Stimulated activated naive CD8-positive, alpha-beta T cell treated with anti-CD3 and anti-CD28 coated beads, Interleukin-15, Interleukin-2, amounts not matched to agents 100 ng/mL and 50 ng/mL, for 24 hours (primary cell): ENCODE measurements around the gene RPL13A.

ENCODE experiments used
- H3K27ac Mint-ChIP-seq: one replicate; pipeline ENCODE4 v1.8.0; 2021; ENCODE audit warnings: mild to moderate bottlenecking, mixed read lengths
- H3K27me3 Mint-ChIP-seq: one replicate; pipeline ENCODE4 v1.8.0; 2021; ENCODE audit warnings: mixed read lengths
- H3K36me3 Mint-ChIP-seq: one replicate; pipeline ENCODE4 v1.8.0; 2021; ENCODE audit warnings: low read depth, mixed read lengths
- H3K4me1 Mint-ChIP-seq: one replicate; pipeline ENCODE4 v1.8.0; 2021; ENCODE audit warnings: low read depth, mixed read lengths
- H3K4me3 Mint-ChIP-seq: one replicate; pipeline ENCODE4 v1.8.0; 2021; ENCODE audit warnings: mild to moderate bottlenecking, mixed read lengths
- H3K9me3 Mint-ChIP-seq: one replicate; pipeline ENCODE4 v1.8.0; 2021; ENCODE audit warnings: mixed read lengths

RPL13A gene

GRCh38 chr19:49502866-49503581, 15.6 kb downstream of the RPL13A start:
- no peak overlapping the region for H3K4me3 Mint-ChIP-seq

GRCh38 chr19:49503582-49503962, 16.2 kb downstream of the RPL13A start:
- peaks cover 34% of the 10 kb centered on the region for H3K4me1 Mint-ChIP-seq
- no peak overlapping the region for H3K27ac Mint-ChIP-seq
- no peaks in the 10 kb centered on the region for H3K9me3 Mint-ChIP-seq
- no peak overlapping the region for H3K4me3 Mint-ChIP-seq
- peaks cover 19% of the 10 kb centered on the region for H3K36me3 Mint-ChIP-seq
- H3K27me3 Mint-ChIP-seq = no peaks in the 10 kb centered on the region

More at GRCh38 chr19:49502866-49503581, 15.6 kb downstream of the RPL13A start:
- Mint-ChIP-seq H3K9me3 (no peaks in the 10 kb centered on the region), H3K27ac (no peak overlapping the region), H3K4me1 (peaks cover 38% of the 10 kb centered on the region), H3K36me3 (peaks cover 24% of the 10 kb centered on the region), H3K27me3 (no peaks in the 10 kb centered on the region)

GRCh38 chr19:49506575-49507105, 19.2 kb downstream of the RPL13A start:
- Mint-ChIP-seq H3K4me1 (peaks cover 11% of the 10 kb centered on the region), H3K27me3 (no peaks in the 10 kb centered on the region), H3K36me3 (no peaks in the 10 kb centered on the region), H3K9me3 (no peaks in the 10 kb centered on the region), H3K4me3 (no peak overlapping the region), H3K27ac (no peak overlapping the region)

GRCh38 chr19:49507803-49508494, 20.5 kb downstream of the RPL13A start:
- no peaks in the 10 kb centered on the region for H3K36me3 Mint-ChIP-seq
- no peaks in the 10 kb centered on the region for H3K27me3 Mint-ChIP-seq
- no peak overlapping the region for H3K4me3 Mint-ChIP-seq
- peak overlapping the region; percentile 45 for H3K27ac Mint-ChIP-seq
- peaks cover 15% of the 10 kb centered on the region for H3K4me1 Mint-ChIP-seq
- no peaks in the 10 kb centered on the region for H3K9me3 Mint-ChIP-seq

- Mint-ChIP-seq H3K36me3 (no peaks in the 10 kb centered on the region), H3K4me3 (peak overlapping the region; percentile 86), H3K9me3 (no peaks in the 10 kb centered on the region), H3K27ac (peak overlapping the region; percentile 71), H3K27me3 (no peaks in the 10 kb centered on the region), H3K4me1 (peaks cover 22% of the 10 kb centered on the region)
These were observed 25.8 kb downstream of the RPL13A start for GRCh38 chr19:49512970-49513745.

- no peaks in the 10 kb centered on the region for H3K27me3 Mint-ChIP-seq
- no peaks in the 10 kb centered on the region for H3K36me3 Mint-ChIP-seq
- H3K27ac Mint-ChIP-seq = peak overlapping the region; percentile 71
- peaks cover 22% of the 10 kb centered on the region for H3K4me1 Mint-ChIP-seq
- peak overlapping the region; percentile 86 for H3K4me3 Mint-ChIP-seq
- H3K9me3 Mint-ChIP-seq = no peaks in the 10 kb centered on the region
These were observed 26.3 kb downstream of the RPL13A start for GRCh38 chr19:49513746-49514118.

GRCh38 chr19:49514151-49514550, 26.7 kb downstream of the RPL13A start:
- H3K4me1 Mint-ChIP-seq = peaks cover 22% of the 10 kb centered on the region
- peak overlapping the region; percentile 86 for H3K4me3 Mint-ChIP-seq
- no peaks in the 10 kb centered on the region for H3K9me3 Mint-ChIP-seq
- no peak overlapping the region for H3K27ac Mint-ChIP-seq
- H3K27me3 Mint-ChIP-seq = no peaks in the 10 kb centered on the region
- H3K36me3 Mint-ChIP-seq = no peaks in the 10 kb centered on the region

- Mint-ChIP-seq H3K27ac (no peak overlapping the region), H3K27me3 (no peaks in the 10 kb centered on the region), H3K9me3 (no peaks in the 10 kb centered on the region), H3K36me3 (no peaks in the 10 kb centered on the region), H3K4me1 (peaks cover 22% of the 10 kb centered on the region), H3K4me3 (no peak overlapping the region)
These were observed 28.4 kb downstream of the RPL13A start for GRCh38 chr19:49515767-49516166.

- no peak overlapping the region for H3K4me3 Mint-ChIP-seq
- H3K36me3 Mint-ChIP-seq = no peaks in the 10 kb centered on the region
- no peaks in the 10 kb centered on the region for H3K27me3 Mint-ChIP-seq
- no peak overlapping the region for H3K27ac Mint-ChIP-seq
- no peaks in the 10 kb centered on the region for H3K9me3 Mint-ChIP-seq
- peaks cover 7% of the 10 kb centered on the region for H3K4me1 Mint-ChIP-seq
These were observed 30.6 kb downstream of the RPL13A start for GRCh38 chr19:49518033-49518432.

- Mint-ChIP-seq H3K4me3 (no peak overlapping the region), H3K4me1 (no peaks in the 10 kb centered on the region), H3K27me3 (no peaks in the 10 kb centered on the region), H3K36me3 (no peaks in the 10 kb centered on the region), H3K27ac (no peak overlapping the region), H3K9me3 (no peaks in the 10 kb centered on the region)
These were observed 33.4 kb downstream of the RPL13A start for GRCh38 chr19:49520705-49521319.

- Mint-ChIP-seq H3K4me3 (no peak overlapping the region), H3K27me3 (no peaks in the 10 kb centered on the region), H3K27ac (no peak overlapping the region), H3K36me3 (peaks cover 3% of the 10 kb centered on the region), H3K4me1 (peaks cover 15% of the 10 kb centered on the region), H3K9me3 (no peaks in the 10 kb centered on the region)
These were observed 37.5 kb downstream of the RPL13A start for GRCh38 chr19:49524812-49525455.

- H3K4me1 Mint-ChIP-seq = peaks cover 22% of the 10 kb centered on the region
- H3K27me3 Mint-ChIP-seq = no peaks in the 10 kb centered on the region
- peak overlapping the region; percentile 76 for H3K4me3 Mint-ChIP-seq
- no peaks in the 10 kb centered on the region for H3K9me3 Mint-ChIP-seq
- H3K27ac Mint-ChIP-seq = no peak overlapping the region
- peaks cover 3% of the 10 kb centered on the region for H3K36me3 Mint-ChIP-seq
These were observed 40.9 kb downstream of the RPL13A start for GRCh38 chr19:49528211-49528771.

GRCh38 chr19:49530708-49531107, 43.3 kb downstream of the RPL13A start:
- H3K27me3 Mint-ChIP-seq = no peaks in the 10 kb centered on the region
- H3K36me3 Mint-ChIP-seq = peaks cover 3% of the 10 kb centered on the region
- H3K4me1 Mint-ChIP-seq = peaks cover 35% of the 10 kb centered on the region
- H3K9me3 Mint-ChIP-seq = no peaks in the 10 kb centered on the region
- no peak overlapping the region for H3K4me3 Mint-ChIP-seq
- H3K27ac Mint-ChIP-seq = no peak overlapping the region
